ENCODE results near the gene SMIM9. TPM values are rescaled to one million over a fixed set of nuclear protein-coding genes. Genes with fewer than 3 reads are reported as not detected.

Gene SMIM9
- total RNA-seq, 1 experiment from 2014 or later, result not detected

DNA sequence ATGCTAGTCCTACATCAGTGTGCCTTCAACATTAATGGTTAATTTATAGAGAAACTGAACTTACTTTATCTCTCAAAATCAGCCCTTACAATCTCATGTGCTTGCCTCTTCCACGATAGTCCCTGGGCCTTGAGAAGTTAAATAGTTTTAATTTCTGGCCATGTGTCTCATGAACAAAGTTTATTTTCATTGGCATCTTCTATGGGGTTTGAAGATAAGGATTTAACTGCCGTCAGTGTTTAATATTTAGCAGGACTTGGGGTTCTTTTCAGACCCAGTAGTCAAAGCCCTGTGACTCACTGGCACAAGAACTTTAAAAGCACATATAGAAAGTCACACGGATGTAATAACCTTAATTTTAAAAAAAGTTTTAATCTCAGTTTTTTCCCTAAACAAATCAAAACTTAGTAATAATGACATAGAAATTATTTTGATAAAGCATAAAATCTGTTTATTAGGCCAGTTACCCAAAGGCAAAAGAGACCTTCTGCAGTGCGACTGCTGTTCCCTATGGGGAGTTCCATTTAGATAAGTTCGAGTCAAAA is 19.1 kb downstream of the SMIM9 start:
- no peak for DNase-seq (ENCODE audit: low spot score)
- H3K4me1 ChIP-seq (ENCODE audit: insufficient read depth, low read length, poor library complexity, severe bottlenecking), result no peaks in the 10 kb centered on the region
- intact Hi-C loops (cut with micrococcal nuclease; ENCODE audit: unreplicated experiment), result no loop called here
- TF ChIP-seq, protein P1, sequence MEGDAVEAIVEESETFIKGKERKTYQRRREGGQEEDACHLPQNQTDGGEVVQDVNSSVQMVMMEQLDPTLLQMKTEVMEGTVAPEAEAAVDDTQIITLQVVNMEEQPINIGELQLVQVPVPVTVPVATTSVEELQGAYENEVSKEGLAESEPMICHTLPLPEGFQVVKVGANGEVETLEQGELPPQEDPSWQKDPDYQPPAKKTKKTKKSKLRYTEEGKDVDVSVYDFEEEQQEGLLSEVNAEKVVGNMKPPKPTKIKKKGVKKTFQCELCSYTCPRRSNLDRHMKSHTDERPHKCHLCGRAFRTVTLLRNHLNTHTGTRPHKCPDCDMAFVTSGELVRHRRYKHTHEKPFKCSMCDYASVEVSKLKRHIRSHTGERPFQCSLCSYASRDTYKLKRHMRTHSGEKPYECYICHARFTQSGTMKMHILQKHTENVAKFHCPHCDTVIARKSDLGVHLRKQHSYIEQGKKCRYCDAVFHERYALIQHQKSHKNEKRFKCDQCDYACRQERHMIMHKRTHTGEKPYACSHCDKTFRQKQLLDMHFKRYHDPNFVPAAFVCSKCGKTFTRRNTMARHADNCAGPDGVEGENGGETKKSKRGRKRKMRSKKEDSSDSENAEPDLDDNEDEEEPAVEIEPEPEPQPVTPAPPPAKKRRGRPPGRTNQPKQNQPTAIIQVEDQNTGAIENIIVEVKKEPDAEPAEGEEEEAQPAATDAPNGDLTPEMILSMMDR (conservative IDR thresholded peaks at IDR 0.05; ENCODE audit: low read depth, low read length), result no peak
- no peak for TF ChIP-seq EZH2 (IDR thresholded peaks at IDR 0.05; ENCODE audit: borderline replicate concordance, low read depth, low read length, poor library complexity, severe bottlenecking)
- ChIA-PET CTCF (no interaction called here), POLR2A (ENCODE audit: low non-redundant PET) (no interaction called here)
- no peak overlapping the region for H3K27ac ChIP-seq (ENCODE audit: low read depth, low read length, poor library complexity, severe bottlenecking)
- no peak overlapping the region for H3K4me3 ChIP-seq (ENCODE audit: low read depth, low read length, poor library complexity, severe bottlenecking)
- no peaks in the 10 kb centered on the region for H3K36me3 ChIP-seq (ENCODE audit: insufficient read depth, low read length, poor library complexity, severe bottlenecking)
- no peaks in the 10 kb centered on the region for H3K27me3 ChIP-seq (replicated peaks; ENCODE audit: insufficient read depth, low read depth, low read length, poor library complexity)
- no peaks in the 10 kb centered on the region for H3K9me3 ChIP-seq (ENCODE audit: low read depth, low read length, poor library complexity, severe bottlenecking)
- no TSS peak for BruUV-seq (replicated peaks)

DNA sequence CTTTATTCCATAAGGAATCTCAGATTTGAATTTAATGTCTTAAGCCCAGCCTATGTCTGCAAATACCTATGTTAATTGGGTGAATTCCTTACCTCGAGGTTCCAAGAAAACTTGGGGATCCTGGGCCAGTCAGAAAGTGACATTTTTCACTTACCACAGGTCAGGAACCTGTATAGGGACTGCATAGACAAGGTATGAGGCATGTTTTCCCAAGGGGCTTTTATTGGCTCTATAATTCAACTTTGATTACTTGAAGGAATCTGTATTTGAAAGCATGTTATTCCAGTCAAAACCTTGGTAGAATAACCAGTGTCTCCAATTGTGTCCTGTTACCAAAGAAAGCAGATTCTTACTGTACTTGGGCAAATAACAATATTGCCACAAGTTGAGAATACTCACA is 20.7 kb downstream of the SMIM9 start:
- no TSS peak for BruUV-seq (replicated peaks)
- Histone ChIP-seq H3K4me3 (ENCODE audit: low read depth, low read length, poor library complexity, severe bottlenecking) (no peak overlapping the region), H3K36me3 (ENCODE audit: insufficient read depth, low read length, poor library complexity, severe bottlenecking) (no peaks in the 10 kb centered on the region), H3K9me3 (ENCODE audit: low read depth, low read length, poor library complexity, severe bottlenecking) (no peaks in the 10 kb centered on the region), H3K27me3 (replicated peaks; ENCODE audit: insufficient read depth, low read depth, low read length, poor library complexity) (no peaks in the 10 kb centered on the region), H3K27ac (ENCODE audit: low read depth, low read length, poor library complexity, severe bottlenecking) (no peak overlapping the region), H3K4me1 (ENCODE audit: insufficient read depth, low read length, poor library complexity, severe bottlenecking) (no peaks in the 10 kb centered on the region)
- DNase-seq (ENCODE audit: low spot score), result no peak
- intact Hi-C loops (cut with micrococcal nuclease; ENCODE audit: unreplicated experiment), result no loop called here
- TF ChIP-seq EZH2 (IDR thresholded peaks at IDR 0.05; ENCODE audit: borderline replicate concordance, low read depth, low read length, poor library complexity, severe bottlenecking), result no peak
- TF ChIP-seq, protein P1 (conservative IDR thresholded peaks at IDR 0.05; ENCODE audit: low read depth, low read length), result no peak
- POLR2A ChIA-PET (ENCODE audit: low non-redundant PET), result no interaction called here
- CTCF ChIA-PET, result no interaction called here

DNA sequence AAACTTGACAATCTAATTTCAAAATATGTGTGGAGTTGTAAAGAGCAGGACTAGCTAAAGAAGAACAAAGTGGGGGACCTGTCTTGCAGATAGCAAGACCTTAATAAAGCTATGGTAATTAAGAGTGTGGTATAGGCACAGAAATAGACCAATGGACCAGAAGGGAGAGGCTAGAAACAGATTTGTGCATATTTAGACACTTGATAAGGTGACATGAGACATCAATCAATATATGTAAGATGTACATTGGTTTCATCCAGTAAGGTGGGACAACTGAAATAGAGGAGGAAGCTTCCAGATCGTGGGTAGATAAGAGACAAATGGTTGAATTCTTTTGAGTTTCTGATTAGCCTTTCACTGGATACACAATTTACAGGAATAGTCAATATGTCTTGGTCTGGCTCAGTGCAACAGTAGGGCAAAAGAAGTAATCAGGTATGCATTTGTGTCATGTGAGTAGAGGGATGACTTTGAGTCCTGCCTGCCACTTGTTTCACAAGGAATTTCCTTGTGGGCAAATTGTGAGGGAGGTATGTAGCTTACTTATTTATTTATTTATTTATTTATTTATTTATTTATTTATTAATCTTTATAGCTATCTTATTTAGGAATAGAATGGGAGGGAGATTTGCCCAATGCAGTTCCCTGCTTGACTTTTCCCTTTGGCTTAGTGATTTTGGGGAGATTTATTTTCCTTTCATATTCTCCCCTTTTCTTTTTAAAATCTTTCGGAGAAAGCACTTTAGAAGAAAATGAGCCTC is 21.9 kb downstream of the SMIM9 start:
- Histone ChIP-seq H3K36me3 (ENCODE audit: insufficient read depth, low read length, poor library complexity, severe bottlenecking) (no peaks in the 10 kb centered on the region), H3K27ac (ENCODE audit: low read depth, low read length, poor library complexity, severe bottlenecking) (no peak overlapping the region), H3K4me1 (ENCODE audit: insufficient read depth, low read length, poor library complexity, severe bottlenecking) (no peaks in the 10 kb centered on the region), H3K9me3 (ENCODE audit: low read depth, low read length, poor library complexity, severe bottlenecking) (no peaks in the 10 kb centered on the region), H3K27me3 (replicated peaks; ENCODE audit: insufficient read depth, low read depth, low read length, poor library complexity) (no peaks in the 10 kb centered on the region), H3K4me3 (ENCODE audit: low read depth, low read length, poor library complexity, severe bottlenecking) (no peak overlapping the region)
- CTCF ChIA-PET, result no interaction called here
- intact Hi-C loops (cut with micrococcal nuclease; ENCODE audit: unreplicated experiment), result no loop called here
- TF ChIP-seq EZH2 (IDR thresholded peaks at IDR 0.05; ENCODE audit: borderline replicate concordance, low read depth, low read length, poor library complexity, severe bottlenecking), result no peak
- TF ChIP-seq, protein P1 (conservative IDR thresholded peaks at IDR 0.05; ENCODE audit: low read depth, low read length), result no peak
- BruUV-seq (replicated peaks), result no TSS peak
- POLR2A ChIA-PET (ENCODE audit: low non-redundant PET), result no interaction called here
- no peak for DNase-seq (ENCODE audit: low spot score)
